ENCODE results near the gene CCDC179. TPM values are rescaled to one million over a fixed set of nuclear protein-coding genes. Genes with fewer than 3 reads are reported as not detected.

CCDC179 gene
- polyA plus RNA-seq, 3 donors, result not detected

DNA sequence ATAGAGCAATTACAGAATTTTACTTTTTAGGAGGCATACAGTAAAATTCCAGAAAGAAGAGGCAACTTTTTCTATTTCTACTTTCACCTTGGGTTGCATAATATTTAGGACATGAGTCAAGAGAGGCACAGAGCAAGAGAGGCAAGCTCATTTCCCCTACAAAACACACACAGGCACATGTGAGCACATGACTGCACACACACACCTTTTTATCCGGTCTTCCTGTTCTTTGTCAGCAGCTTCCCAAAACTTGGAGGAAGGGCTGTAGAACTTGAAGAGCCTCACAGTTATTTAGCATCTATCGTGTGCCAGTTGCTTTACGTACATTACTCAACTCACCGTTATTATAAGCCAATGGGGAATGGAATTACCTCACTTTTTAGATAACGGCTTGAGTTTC is 37.8 kb upstream of the CCDC179 start:
- TF ChIP-seq CTCF (IDR thresholded peaks at IDR 0.05), result no peak
- no peaks in the 10 kb centered on the region for H3K27me3 ChIP-seq (ENCODE audit: control insufficient read depth in 2 of 2, insufficient read depth in 2 of 2, low read length in 2 of 2)

DNA sequence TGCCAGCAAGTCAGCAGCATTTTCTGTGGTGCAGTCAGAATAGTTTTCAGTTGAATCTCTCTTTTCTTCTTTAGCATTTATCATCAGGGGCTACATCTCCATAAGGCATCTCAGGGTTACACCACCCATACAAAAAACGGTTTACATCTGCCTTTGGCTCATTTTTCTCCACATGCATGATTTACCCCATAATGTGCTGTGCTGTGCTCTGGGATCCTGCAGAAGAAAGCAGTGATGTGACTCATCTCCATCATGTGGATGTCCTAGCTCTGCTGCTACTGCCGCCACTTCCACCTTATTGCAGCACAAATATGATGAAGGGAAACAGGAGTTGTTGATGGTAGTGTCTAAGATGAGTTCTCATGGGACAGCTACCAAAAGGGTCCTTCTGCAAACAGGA is 30.0 kb upstream of the CCDC179 start:
- Mint-ChIP-seq H3K4me3 (no peak overlapping the region), H3K27me3 (ENCODE audit: low read depth in 3 of 3) (no peaks in the 10 kb centered on the region), H3K4me1 (no peaks in the 10 kb centered on the region), H3K36me3 (no peaks in the 10 kb centered on the region), H3K27ac (no peak overlapping the region), H3K9me3 (peaks cover 0 to 7% (median 4%) of the 10 kb centered on the region in 7 donors)
- H4K20me1 ChIP-seq (ENCODE audit: insufficient read depth, low read length), result no peaks in the 10 kb centered on the region
- no peak overlapping the region for H3K9ac ChIP-seq (ENCODE audit: insufficient read depth, low read length, poor library complexity, severe bottlenecking)
- H3K9me3 ChIP-seq (replicated peaks in 1 of 2; ENCODE audit: control insufficient read depth in 1 of 2, insufficient read depth in 1 of 2, low read length in 2 of 2), result no peaks in the 10 kb centered on the region
- H3K4me2 ChIP-seq (replicated peaks; ENCODE audit: extremely low read depth, low read length, poor library complexity, severe bottlenecking), result no peak overlapping the region
- intact Hi-C loops (cut with micrococcal nuclease), result no loop called here
- H3K79me2 ChIP-seq (ENCODE audit: insufficient read depth, low read length), result no peaks in the 10 kb centered on the region
- H3K4me1 ChIP-seq (ENCODE audit: control insufficient read depth in 1 of 2, insufficient read depth in 2 of 2, low read length in 2 of 2), result no peaks in the 10 kb centered on the region
- H3K27me3 ChIP-seq (ENCODE audit: control insufficient read depth in 2 of 2, insufficient read depth in 2 of 2, low read length in 2 of 2), result no peaks in the 10 kb centered on the region
- no peak overlapping the region for H3K4me3 ChIP-seq (replicated peaks in 1 of 3; ENCODE audit: low read depth in 2 of 3, low read length in 3 of 3)
- WGBS (ENCODE audit: insufficient coverage), result no CpG with 5 or more reads among the region's 2 CpGs
- H3K27ac ChIP-seq (ENCODE audit: low read depth in 1 of 2, low read length in 2 of 2), result no peak overlapping the region
- no peak for DNase-seq
- TF ChIP-seq CTCF (IDR thresholded peaks at IDR 0.05), result no peak
- no peak overlapping the region for H2AFZ ChIP-seq (ENCODE audit: insufficient read depth, low read depth, low read length, poor library complexity, severe bottlenecking)
- no peaks in the 10 kb centered on the region for H3K36me3 ChIP-seq (replicated peaks in 1 of 2; ENCODE audit: control insufficient read depth in 1 of 2, insufficient read depth in 2 of 2, low read length in 2 of 2)

More for the DNA sequence above, 37.8 kb upstream of the CCDC179 start:
- Histone ChIP-seq H3K27ac (ENCODE audit: low read depth in 1 of 2, low read length in 2 of 2) (no peak overlapping the region), H3K4me2 (replicated peaks; ENCODE audit: extremely low read depth, low read length, poor library complexity, severe bottlenecking) (no peak overlapping the region), H3K79me2 (ENCODE audit: insufficient read depth, low read length) (no peaks in the 10 kb centered on the region), H2AFZ (ENCODE audit: insufficient read depth, low read depth, low read length, poor library complexity, severe bottlenecking) (no peak overlapping the region), H3K4me3 (replicated peaks in 1 of 3; ENCODE audit: low read depth in 2 of 3, low read length in 3 of 3) (no peak overlapping the region), H3K36me3 (replicated peaks in 1 of 2; ENCODE audit: control insufficient read depth in 1 of 2, insufficient read depth in 2 of 2, low read length in 2 of 2) (no peaks in the 10 kb centered on the region), H3K4me1 (ENCODE audit: control insufficient read depth in 1 of 2, insufficient read depth in 2 of 2, low read length in 2 of 2) (no peaks in the 10 kb centered on the region), H3K9ac (ENCODE audit: insufficient read depth, low read length, poor library complexity, severe bottlenecking) (no peak overlapping the region), H4K20me1 (ENCODE audit: insufficient read depth, low read length) (no peaks in the 10 kb centered on the region), H3K9me3 (replicated peaks in 1 of 2; ENCODE audit: control insufficient read depth in 1 of 2, insufficient read depth in 1 of 2, low read length in 2 of 2) (no peaks in the 10 kb centered on the region)
- Mint-ChIP-seq H3K27ac (no peak overlapping the region), H3K9me3 (peaks cover 0 to 5% (median 3%) of the 10 kb centered on the region in 7 donors), H3K36me3 (no peaks in the 10 kb centered on the region), H3K27me3 (ENCODE audit: low read depth in 3 of 3) (no peaks in the 10 kb centered on the region), H3K4me1 (no peaks in the 10 kb centered on the region), H3K4me3 (no peak overlapping the region)
- DNase-seq, result no peak
- WGBS (ENCODE audit: insufficient coverage), result 89% methylated on average over 1 of the region's 5 CpGs
- intact Hi-C loops (cut with micrococcal nuclease), result no loop called here
